ENCODE measurements around the gene TRAPPC14. TPM values are rescaled to one million over a fixed set of nuclear protein-coding genes. Genes with fewer than 3 reads are reported as not detected.

The TRAPPC14 gene
- total and polyA plus RNA-seq, 7 donors, result 4.1 to 14.2 (median 7.4) TPM

GRCh38 chr7:100119970-100120732 lies 38.4 kb downstream of the TRAPPC14 start:
- intact Hi-C loops (cut with DNase I), result loop anchor here in 1 of 2 donors (1.0 kb wide), 1 partner anchor 19 kb away; the partner anchor contains the start of genes AP4M1 and MCM7
- Histone ChIP-seq H3K9me3 (no peaks in the 10 kb centered on the region), H3K4me3 (peak overlapping the region; percentile 84), H3K36me3 (ENCODE audit: insufficient read depth in 1 of 2, low read depth in 1 of 2) (peaks cover 0 to 5% of the 10 kb centered on the region in 2 donors), H3K27me3 (ENCODE audit: insufficient read depth in 3 of 3, low read length in 2 of 3) (no peaks in the 10 kb centered on the region), H3K27ac (peak overlapping the region; percentile 91), H3K4me1 (peaks cover 16% of the 10 kb centered on the region)
- 15 to 19% (median 15%) methylated on average over 19 of the region's 19 CpGs for WGBS, 3 donors
- TF ChIP-seq CTCF (IDR thresholded peaks at IDR 0.05), result no peak
- peak; percentile 68 to 80 for DNase-seq
- ATAC-seq, result peak; percentile 67 to 81 (median 68)

- peak within 1 kb of the TSS; percentile 84 for H3K4me3 ChIP-seq
- 0% methylated on average over 49 of the region's 49 CpGs for WGBS, 3 donors
- no peaks in the 10 kb centered on the region for H3K9me3 ChIP-seq
- H3K4me1 ChIP-seq, result peaks cover 16% of the 10 kb centered on the region
- DNase-seq (peak; percentile 95 to 99), ATAC-seq (peak; percentile 93 to 98 (median 95))
- peaks cover 0 to 5% of the 10 kb centered on the region in 2 donors for H3K36me3 ChIP-seq (ENCODE audit: insufficient read depth in 1 of 2, low read depth in 1 of 2)
- no peaks in the 10 kb centered on the region for H3K27me3 ChIP-seq (ENCODE audit: insufficient read depth in 3 of 3, low read length in 2 of 3)
- intact Hi-C loops (cut with DNase I), result loop anchor here in 1 of 2 donors (1.0 kb wide), 1 partner anchor 18 kb away; the partner anchor contains the start of genes AP4M1 and MCM7
- TF ChIP-seq CTCF (IDR thresholded peaks at IDR 0.05), result peak; percentile 10
- H3K27ac ChIP-seq, result peak within 1 kb of the TSS; percentile 91
Observed at GRCh38 chr7:100119072-100119969, 39.2 kb downstream of the TRAPPC14 start, which contains the start of the genes CNPY4 and TAF6. Gene CNPY4 (plus strand): TSS chr7:100119634. CDS start chr7:100119745, 111 bp downstream. Gene TAF6 (minus strand): TSS chr7:100119358. CDS start chr7:100114209, 5,149 bp downstream.

GRCh38 chr7:100118388-100119071 lies 40.0 kb downstream of the TRAPPC14 start:
- DNase-seq (no peak), ATAC-seq (no peak)
- 19 to 25% (median 20%) methylated on average over 18 of the region's 18 CpGs for WGBS, 3 donors
- peaks cover 16% of the 10 kb centered on the region for H3K4me1 ChIP-seq
- no peaks in the 10 kb centered on the region for H3K27me3 ChIP-seq (ENCODE audit: insufficient read depth in 3 of 3, low read length in 2 of 3)
- H3K4me3 ChIP-seq, result peak overlapping the region; percentile 84
- H3K27ac ChIP-seq, result peak overlapping the region; percentile 91
- no peak for TF ChIP-seq CTCF (IDR thresholded peaks at IDR 0.05)
- H3K36me3 ChIP-seq (ENCODE audit: insufficient read depth in 1 of 2, low read depth in 1 of 2), result peaks cover 0 to 13% of the 10 kb centered on the region in 2 donors
- intact Hi-C loops (cut with DNase I), result loop anchor here in 1 of 2 donors (1.0 kb wide), 1 partner anchor 17 kb away; the partner anchor contains the start of genes AP4M1 and MCM7
- H3K9me3 ChIP-seq, result no peaks in the 10 kb centered on the region

- no peak for DNase-seq
- 92 to 96% (median 96%) methylated on average over 7 of the region's 7 CpGs for WGBS, 3 donors
- intact Hi-C loops (cut with DNase I), result no loop called here
- no peak for ATAC-seq
- Histone ChIP-seq H3K4me1 (peaks cover 7% of the 10 kb centered on the region), H3K4me3 (no peak overlapping the region), H3K27ac (no peak overlapping the region), H3K27me3 (ENCODE audit: insufficient read depth in 3 of 3, low read length in 2 of 3) (no peaks in the 10 kb centered on the region), H3K9me3 (no peaks in the 10 kb centered on the region), H3K36me3 (ENCODE audit: insufficient read depth in 1 of 2, low read depth in 1 of 2) (peaks cover 0 to 43% of the 10 kb centered on the region in 2 donors)
- no peak for TF ChIP-seq CTCF (IDR thresholded peaks at IDR 0.05)
Observed at GRCh38 chr7:100115026-100115425, 43.5 kb downstream of the TRAPPC14 start.

Measured in psoas muscle (tissue), 8 donors.